Kidney epithelial cell (primary cell): ENCODE measurements around the gene TUBA4B. TPM values are rescaled to one million over a fixed set of nuclear protein-coding genes. Genes with fewer than 3 reads are reported as not detected.

ENCODE experiments used
- DNase-seq: peaks from one replicate; pipeline ENCODE4 v3.0.0-alpha.2; 2010; ENCODE audit warnings: low read depth
- H3K27me3 ChIP-seq: 2 replicates; pipeline ENCODE4 v1.6.0; 2011; ENCODE audit warnings: low read length; ENCODE audit not compliant: control insufficient read depth, insufficient read depth
- H3K36me3 ChIP-seq: 2 replicates; pipeline ENCODE4 v1.5.1; 2011; ENCODE audit warnings: low read length; ENCODE audit not compliant: control insufficient read depth, insufficient read depth
- H3K4me3 ChIP-seq: 2 replicates; pipeline ENCODE4 v1.5.1; 2011; ENCODE audit warnings: low read depth, mild to moderate bottlenecking, control low read depth, low read length
- CTCF ChIP-seq: IDR thresholded peaks from 2 replicates; pipeline ENCODE4 v1.5.1; 2011; ENCODE audit warnings: mild to moderate bottlenecking, moderate library complexity, low read length, control low read depth, inconsistent platforms; ENCODE audit not compliant: insufficient read depth, poor library complexity, severe bottlenecking
- total RNA-seq: library from RNA; depleted of rRNA; stranded (reverse); fragments of >200 nt; gene quantifications from 2 replicates; pipeline ENCODE4 v1.2.3, GENCODE V29; 2015

TUBA4B gene
- total RNA-seq, 1 donor from 2014 or later, result not detected

GRCh38 chr2:219213026-219213415, 40.0 kb upstream of the TUBA4B start:
- H3K27me3 ChIP-seq, result no peaks in the 10 kb centered on the region
- TF ChIP-seq CTCF, result no peak
- H3K36me3 ChIP-seq, result peaks cover 6% of the 10 kb centered on the region
- no peak overlapping the region for H3K4me3 ChIP-seq
- no peak for DNase-seq

- no peak for TF ChIP-seq CTCF
- H3K36me3 ChIP-seq, result peaks cover 6% of the 10 kb centered on the region
- H3K27me3 ChIP-seq, result no peaks in the 10 kb centered on the region
- DNase-seq, result no peak
- no peak overlapping the region for H3K4me3 ChIP-seq
These were observed 39.5 kb upstream of the TUBA4B start for GRCh38 chr2:219213486-219214071.

GRCh38 chr2:219214141-219214540, 38.9 kb upstream of the TUBA4B start:
- no peaks in the 10 kb centered on the region for H3K27me3 ChIP-seq
- no peak for DNase-seq
- no peak overlapping the region for H3K4me3 ChIP-seq
- no peak for TF ChIP-seq CTCF
- H3K36me3 ChIP-seq, result peaks cover 5% of the 10 kb centered on the region

GRCh38 chr2:219214786-219215185, 38.3 kb upstream of the TUBA4B start:
- DNase-seq, result no peak
- Histone ChIP-seq H3K4me3 (no peak overlapping the region), H3K27me3 (no peaks in the 10 kb centered on the region), H3K36me3 (peaks cover 5% of the 10 kb centered on the region)
- TF ChIP-seq CTCF, result no peak

- Histone ChIP-seq H3K27me3 (no peaks in the 10 kb centered on the region), H3K4me3 (no peak overlapping the region), H3K36me3 (peaks cover 3% of the 10 kb centered on the region)
- no peak for TF ChIP-seq CTCF
- DNase-seq, result no peak
These were observed 37.0 kb upstream of the TUBA4B start for GRCh38 chr2:219215871-219216534.

GRCh38 chr2:219216535-219216915, 36.5 kb upstream of the TUBA4B start:
- TF ChIP-seq CTCF, result no peak
- Histone ChIP-seq H3K36me3 (peaks cover 3% of the 10 kb centered on the region), H3K27me3 (no peaks in the 10 kb centered on the region), H3K4me3 (no peak overlapping the region)
- DNase-seq, result no peak
